ENCODE results near the gene RFX4.
"Not testable (repeated sequence)": the region's sequence is repeated elsewhere in the genome, so short reads cannot be mapped to it uniquely, and the experiment has no call there.

RFX4 gene

DNA sequence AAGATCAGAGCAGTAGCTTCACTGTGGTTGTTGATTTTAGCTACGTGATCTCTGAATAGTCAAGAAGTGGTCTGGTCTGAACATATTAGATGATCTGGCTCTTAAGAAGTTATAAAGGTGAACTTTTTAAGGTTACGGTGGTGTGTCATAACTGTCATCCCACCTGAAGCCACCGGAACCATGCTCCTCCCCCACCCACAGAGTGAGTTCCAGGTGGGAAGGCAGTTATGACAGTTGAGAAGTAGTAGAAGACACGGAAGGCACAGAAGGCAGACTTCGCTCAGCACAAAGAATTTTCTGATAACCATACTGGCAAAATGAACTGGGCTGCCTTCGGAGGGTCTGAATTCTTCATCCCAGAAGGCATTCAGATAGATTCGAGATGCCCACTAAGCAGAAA is 101.7 kb downstream of the RFX4 start:
- peaks cover 0 to 2% of the 10 kb centered on the region in 2 donors for H3K27me3 ChIP-seq (ENCODE audit: control insufficient read depth in 2 of 2, insufficient read depth in 2 of 2, low read length in 2 of 2)
- H3K36me3 ChIP-seq (ENCODE audit: control insufficient read depth in 2 of 2, insufficient read depth in 2 of 2, low read length in 2 of 2), result no peaks in the 10 kb centered on the region
- no peak overlapping the region for H3K9ac ChIP-seq (ENCODE audit: low read depth in 1 of 2, low read length in 2 of 2)
- no peak overlapping the region for H3K27ac ChIP-seq (ENCODE audit: low read depth in 2 of 2, low read length in 2 of 2)
- no peaks in the 10 kb centered on the region for H3K4me1 ChIP-seq (ENCODE audit: control insufficient read depth in 2 of 2, insufficient read depth in 2 of 2, low read length in 2 of 2)
- H3K9me3 ChIP-seq (ENCODE audit: control insufficient read depth in 2 of 2, low read length in 2 of 2), result no peaks in the 10 kb centered on the region
- H3K4me3 ChIP-seq (ENCODE audit: low read length in 2 of 2), result no peak overlapping the region

DNA sequence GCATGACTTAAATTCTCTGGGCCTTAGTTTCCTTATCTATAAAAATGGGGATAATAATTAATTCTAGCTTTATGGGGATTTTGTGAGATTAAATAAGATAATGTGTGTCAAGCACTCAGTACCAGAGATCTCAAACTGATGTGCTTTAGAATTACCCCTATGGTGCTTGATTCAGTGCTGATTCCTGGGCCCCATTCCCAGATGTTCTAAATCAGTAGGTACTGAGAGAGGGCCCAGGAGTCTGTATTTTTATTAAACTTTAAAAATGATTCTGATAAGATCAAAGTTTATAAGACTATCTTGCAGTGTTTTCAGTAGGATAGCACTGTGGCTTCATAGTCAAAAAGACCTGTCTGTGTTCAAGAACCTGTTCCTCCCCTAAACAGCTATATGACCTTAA is 102.6 kb downstream of the RFX4 start:
- H3K4me3 ChIP-seq (ENCODE audit: low read length in 2 of 2), result no peak overlapping the region
- H3K36me3 ChIP-seq (ENCODE audit: control insufficient read depth in 2 of 2, insufficient read depth in 2 of 2, low read length in 2 of 2), result no peaks in the 10 kb centered on the region
- no peak overlapping the region for H3K27ac ChIP-seq (ENCODE audit: low read depth in 2 of 2, low read length in 2 of 2)
- H3K9me3 ChIP-seq (ENCODE audit: control insufficient read depth in 2 of 2, low read length in 2 of 2), result no peaks in the 10 kb centered on the region
- peaks cover 0 to 2% of the 10 kb centered on the region in 2 donors for H3K27me3 ChIP-seq (ENCODE audit: control insufficient read depth in 2 of 2, insufficient read depth in 2 of 2, low read length in 2 of 2)
- no peak overlapping the region for H3K9ac ChIP-seq (ENCODE audit: low read depth in 1 of 2, low read length in 2 of 2)
- H3K4me1 ChIP-seq (ENCODE audit: control insufficient read depth in 2 of 2, insufficient read depth in 2 of 2, low read length in 2 of 2), result no peaks in the 10 kb centered on the region

DNA sequence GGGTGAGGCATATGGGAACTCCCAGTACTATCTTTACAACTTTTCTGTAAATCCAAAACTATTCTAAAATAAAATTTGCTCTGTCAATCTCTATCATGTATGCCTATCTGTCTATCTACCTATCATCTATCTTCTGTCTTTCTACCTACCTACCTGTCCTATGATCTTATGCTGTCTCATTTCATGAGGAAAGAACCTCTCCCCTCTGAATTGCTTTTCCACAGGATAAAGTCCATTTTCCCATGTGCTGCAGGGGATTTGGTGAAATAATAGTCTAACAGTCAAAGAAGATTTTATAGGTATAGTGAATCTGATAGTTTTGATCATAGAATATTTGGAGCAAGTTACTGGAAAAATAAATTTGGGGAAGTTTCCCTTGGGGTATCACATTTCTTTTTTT is 104.9 kb downstream of the RFX4 start:
- Histone ChIP-seq H3K27me3 (ENCODE audit: control insufficient read depth in 2 of 2, insufficient read depth in 2 of 2, low read length in 2 of 2) (peaks cover 0 to 2% of the 10 kb centered on the region in 2 donors), H3K9ac (ENCODE audit: low read depth in 1 of 2, low read length in 2 of 2) (no peak overlapping the region), H3K4me1 (ENCODE audit: control insufficient read depth in 2 of 2, insufficient read depth in 2 of 2, low read length in 2 of 2) (no peaks in the 10 kb centered on the region), H3K9me3 (ENCODE audit: control insufficient read depth in 2 of 2, low read length in 2 of 2) (no peaks in the 10 kb centered on the region), H3K4me3 (ENCODE audit: low read length in 2 of 2) (no peak overlapping the region), H3K27ac (ENCODE audit: low read depth in 2 of 2, low read length in 2 of 2) (no peak overlapping the region), H3K36me3 (ENCODE audit: control insufficient read depth in 2 of 2, insufficient read depth in 2 of 2, low read length in 2 of 2) (no peaks in the 10 kb centered on the region)

DNA sequence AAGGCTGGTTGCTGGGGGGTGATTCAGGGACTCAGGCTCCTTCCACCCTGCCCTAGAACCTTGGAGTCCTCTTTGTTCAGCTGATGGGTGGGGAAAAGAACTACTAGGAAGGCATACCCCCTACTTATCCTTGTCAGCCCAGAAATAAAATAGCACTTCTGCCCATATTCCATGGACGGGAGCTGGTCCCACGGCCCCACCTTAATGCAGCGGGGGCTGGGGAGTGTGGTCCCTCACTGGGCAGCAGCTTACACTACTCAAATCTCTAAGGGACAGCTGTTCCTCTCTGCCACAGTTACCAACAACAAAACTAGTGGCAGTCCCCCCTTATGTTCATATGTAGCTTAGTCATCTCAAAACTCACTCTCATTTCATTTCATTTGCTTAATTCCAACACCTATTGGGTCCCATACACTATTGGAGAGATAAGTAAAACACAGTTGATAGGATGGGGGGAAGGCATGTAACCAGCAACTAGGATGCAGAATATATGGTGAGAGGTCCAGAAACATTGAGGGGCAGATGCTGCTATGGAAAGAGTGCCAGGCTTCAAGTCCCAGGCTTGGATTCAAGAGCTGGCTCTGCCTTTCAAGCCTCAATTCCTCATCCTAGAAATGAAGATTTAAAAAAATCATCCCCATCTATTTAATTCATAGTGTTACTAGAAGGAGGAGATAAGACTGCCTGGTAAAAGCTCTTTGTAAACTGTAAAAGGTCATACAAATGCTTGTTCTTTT is 107.9 kb downstream of the RFX4 start:
- no peak overlapping the region for H3K27ac ChIP-seq (ENCODE audit: low read depth in 2 of 2, low read length in 2 of 2)
- H3K36me3 ChIP-seq (ENCODE audit: control insufficient read depth in 2 of 2, insufficient read depth in 2 of 2, low read length in 2 of 2), result no peaks in the 10 kb centered on the region
- H3K27me3 ChIP-seq (ENCODE audit: control insufficient read depth in 2 of 2, insufficient read depth in 2 of 2, low read length in 2 of 2), result peaks cover 0 to 2% of the 10 kb centered on the region in 2 donors
- H3K4me1 ChIP-seq (ENCODE audit: control insufficient read depth in 2 of 2, insufficient read depth in 2 of 2, low read length in 2 of 2), result no peaks in the 10 kb centered on the region
- no peak overlapping the region for H3K4me3 ChIP-seq (ENCODE audit: low read length in 2 of 2)
- H3K9me3 ChIP-seq (ENCODE audit: control insufficient read depth in 2 of 2, low read length in 2 of 2), result no peaks in the 10 kb centered on the region
- no peak overlapping the region for H3K9ac ChIP-seq (ENCODE audit: low read depth in 1 of 2, low read length in 2 of 2)

DNA sequence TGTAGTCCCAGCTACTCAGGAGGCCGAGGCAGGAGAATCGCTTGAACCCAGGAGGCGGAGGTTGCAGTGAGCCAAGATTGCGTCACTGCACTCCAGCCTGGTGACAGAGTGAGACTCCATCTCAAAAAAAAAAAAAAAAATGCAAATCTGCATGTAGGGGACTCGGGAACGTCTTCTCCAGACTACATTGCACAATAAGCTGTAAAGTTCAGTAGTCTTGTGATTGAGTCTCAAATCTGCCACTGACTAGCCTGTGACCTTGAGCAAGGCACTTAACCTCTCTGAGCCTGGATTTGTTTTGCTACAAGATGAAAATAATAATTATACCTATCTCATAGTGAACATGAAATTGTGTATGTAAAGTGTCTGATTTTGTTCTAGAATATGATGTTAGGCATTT is 109.2 kb downstream of the RFX4 start:
- not testable (repeated sequence) for H3K27me3 ChIP-seq (ENCODE audit: control insufficient read depth in 2 of 2, insufficient read depth in 2 of 2, low read length in 2 of 2); H3K9me3 ChIP-seq (ENCODE audit: control insufficient read depth in 2 of 2, low read length in 2 of 2); H3K27ac ChIP-seq (ENCODE audit: low read depth in 2 of 2, low read length in 2 of 2)

DNA sequence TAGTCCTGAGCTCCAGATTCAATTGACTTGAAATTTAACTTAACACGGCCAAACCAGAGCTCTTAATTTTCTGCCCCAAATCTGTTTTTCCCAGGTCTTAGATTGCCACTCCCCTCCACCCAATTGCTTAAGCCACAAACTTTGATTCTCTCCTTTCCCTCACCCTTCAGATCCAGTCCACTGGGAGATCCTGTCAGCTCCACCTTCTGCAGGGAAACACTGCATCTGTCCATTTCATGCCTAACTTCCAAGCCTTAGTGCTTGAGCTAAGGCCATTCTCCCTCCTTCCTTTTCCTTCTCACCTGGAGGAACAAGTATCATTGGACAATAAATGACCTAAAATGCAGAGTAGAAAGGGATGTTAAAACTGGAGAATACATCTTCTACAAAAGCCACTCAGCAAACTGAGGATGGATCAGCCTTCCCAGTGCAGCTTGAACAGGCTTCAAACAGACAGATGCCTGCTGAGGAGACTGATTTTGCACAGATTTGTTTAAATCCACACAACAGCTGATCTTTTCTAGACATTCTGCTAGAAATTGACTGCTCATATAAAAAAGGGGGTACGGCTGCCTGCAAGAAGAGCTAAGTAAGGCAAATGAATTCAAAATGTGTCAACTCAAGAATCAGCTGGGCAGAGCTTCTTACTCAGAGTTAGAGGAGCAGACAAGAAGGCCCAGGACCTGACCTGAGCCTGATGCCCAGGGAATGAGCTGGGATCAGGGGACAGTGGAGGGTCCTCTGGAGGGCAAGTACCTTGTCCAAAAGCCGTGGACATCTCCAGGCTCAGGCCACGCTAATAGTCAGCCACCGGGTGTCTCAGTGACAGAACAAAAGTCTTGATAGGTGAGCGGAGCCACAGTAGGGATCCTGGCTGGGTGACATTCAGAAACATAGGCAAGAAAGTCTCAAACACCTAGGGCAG is 110.4 kb downstream of the RFX4 start:
- H3K9me3 ChIP-seq (ENCODE audit: control insufficient read depth in 2 of 2, low read length in 2 of 2), result no peaks in the 10 kb centered on the region

More for the DNA sequence above, 109.2 kb downstream of the RFX4 start:
- not testable (repeated sequence) for H3K9ac ChIP-seq (ENCODE audit: low read depth in 1 of 2, low read length in 2 of 2); H3K36me3 ChIP-seq (ENCODE audit: control insufficient read depth in 2 of 2, insufficient read depth in 2 of 2, low read length in 2 of 2); H3K4me1 ChIP-seq (ENCODE audit: control insufficient read depth in 2 of 2, insufficient read depth in 2 of 2, low read length in 2 of 2); H3K4me3 ChIP-seq (ENCODE audit: low read length in 2 of 2)

DNA sequence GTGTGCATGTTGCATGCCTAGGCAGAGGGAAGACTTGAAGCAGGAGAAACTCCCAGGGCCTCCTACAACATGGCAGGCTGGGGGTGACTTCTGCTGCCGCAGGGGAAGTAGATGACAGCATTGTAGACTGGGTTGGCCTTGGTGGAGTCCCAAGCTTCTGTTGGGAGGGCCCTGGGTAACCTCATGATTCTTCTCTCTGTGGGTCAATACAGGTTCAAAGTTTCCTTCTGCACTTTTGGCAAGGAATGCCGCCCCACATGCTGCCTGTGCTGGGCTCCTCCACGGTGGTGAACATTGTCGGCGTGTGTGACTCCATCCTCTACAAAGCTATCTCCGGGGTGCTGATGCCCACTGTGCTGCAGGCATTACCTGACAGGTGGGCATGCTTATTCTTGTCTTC is 113.3 kb downstream of the RFX4 start:
- Histone ChIP-seq H3K36me3 (ENCODE audit: control insufficient read depth in 2 of 2, insufficient read depth in 2 of 2, low read length in 2 of 2) (no peaks in the 10 kb centered on the region), H3K27ac (ENCODE audit: low read depth in 2 of 2, low read length in 2 of 2) (no peak overlapping the region), H3K4me3 (ENCODE audit: low read length in 2 of 2) (no peak overlapping the region), H3K9me3 (ENCODE audit: control insufficient read depth in 2 of 2, low read length in 2 of 2) (no peaks in the 10 kb centered on the region), H3K4me1 (ENCODE audit: control insufficient read depth in 2 of 2, insufficient read depth in 2 of 2, low read length in 2 of 2) (no peaks in the 10 kb centered on the region), H3K27me3 (ENCODE audit: control insufficient read depth in 2 of 2, insufficient read depth in 2 of 2, low read length in 2 of 2) (no peaks in the 10 kb centered on the region), H3K9ac (ENCODE audit: low read depth in 1 of 2, low read length in 2 of 2) (no peak overlapping the region)

More for the DNA sequence above, 110.4 kb downstream of the RFX4 start:
- H3K36me3 ChIP-seq (ENCODE audit: control insufficient read depth in 2 of 2, insufficient read depth in 2 of 2, low read length in 2 of 2), result no peaks in the 10 kb centered on the region
- H3K4me3 ChIP-seq (ENCODE audit: low read length in 2 of 2), result no peak overlapping the region
- H3K4me1 ChIP-seq (ENCODE audit: control insufficient read depth in 2 of 2, insufficient read depth in 2 of 2, low read length in 2 of 2), result no peaks in the 10 kb centered on the region
- peaks cover 0 to 2% of the 10 kb centered on the region in 2 donors for H3K27me3 ChIP-seq (ENCODE audit: control insufficient read depth in 2 of 2, insufficient read depth in 2 of 2, low read length in 2 of 2)
- no peak overlapping the region for H3K9ac ChIP-seq (ENCODE audit: low read depth in 1 of 2, low read length in 2 of 2)
- no peak overlapping the region for H3K27ac ChIP-seq (ENCODE audit: low read depth in 2 of 2, low read length in 2 of 2)

DNA sequence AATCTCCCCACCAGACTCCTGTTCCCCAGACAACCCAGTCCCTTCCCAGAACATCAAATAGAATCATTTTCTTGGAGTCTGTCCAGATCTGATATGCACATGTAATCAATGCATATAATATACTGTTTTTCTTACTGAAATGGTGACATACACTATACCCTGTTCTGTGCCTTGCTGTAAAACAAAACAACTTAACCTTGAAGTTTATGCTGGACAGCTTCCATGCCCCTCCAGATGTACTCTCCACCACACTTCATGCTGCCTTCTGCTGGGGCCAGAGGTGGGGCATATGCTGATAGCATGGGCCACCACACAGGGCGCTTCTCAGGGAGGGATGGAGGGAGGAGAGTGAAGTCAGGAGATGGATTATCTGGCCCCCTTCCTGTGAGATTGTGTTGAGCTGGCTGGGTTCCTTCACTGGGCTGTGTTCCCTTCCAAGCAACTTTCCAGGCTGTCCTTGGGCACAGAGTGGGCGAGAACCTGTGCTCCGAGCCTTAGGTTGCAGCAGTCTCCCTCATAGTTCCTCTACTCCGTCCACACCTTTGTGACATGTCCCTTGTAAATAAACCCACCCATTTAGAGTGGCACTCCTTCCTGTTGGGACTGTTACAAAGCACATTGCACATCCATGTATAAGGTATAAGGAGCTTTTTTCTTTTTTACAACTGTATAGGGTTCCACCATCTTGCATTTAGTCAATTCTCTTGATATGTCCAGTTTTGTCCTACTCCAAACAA is 114.0 kb downstream of the RFX4 start:
- Histone ChIP-seq H3K4me3 (ENCODE audit: low read length in 2 of 2) (no peak overlapping the region), H3K4me1 (ENCODE audit: control insufficient read depth in 2 of 2, insufficient read depth in 2 of 2, low read length in 2 of 2) (no peaks in the 10 kb centered on the region), H3K36me3 (ENCODE audit: control insufficient read depth in 2 of 2, insufficient read depth in 2 of 2, low read length in 2 of 2) (no peaks in the 10 kb centered on the region), H3K9me3 (ENCODE audit: control insufficient read depth in 2 of 2, low read length in 2 of 2) (no peaks in the 10 kb centered on the region), H3K27me3 (ENCODE audit: control insufficient read depth in 2 of 2, insufficient read depth in 2 of 2, low read length in 2 of 2) (no peaks in the 10 kb centered on the region), H3K27ac (ENCODE audit: low read depth in 2 of 2, low read length in 2 of 2) (no peak overlapping the region), H3K9ac (ENCODE audit: low read depth in 1 of 2, low read length in 2 of 2) (no peak overlapping the region)

DNA sequence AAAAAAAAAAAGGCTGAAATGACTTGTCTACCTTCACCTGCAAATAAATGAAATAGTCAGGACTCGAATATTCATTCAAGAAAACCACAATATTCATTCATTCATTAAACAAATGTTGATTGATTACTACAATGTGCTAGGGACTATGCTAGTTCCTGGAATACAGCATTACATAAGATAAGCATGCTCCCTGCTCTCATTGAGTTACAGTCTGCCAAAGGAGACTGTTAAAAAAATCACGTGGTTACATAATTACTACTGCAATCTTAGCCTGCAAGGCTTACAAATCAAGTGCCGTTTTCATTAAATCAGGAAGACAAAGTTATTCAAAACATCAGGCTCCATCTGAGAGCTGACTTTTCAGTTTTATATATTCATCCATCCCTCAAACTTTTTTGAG is 121.3 kb downstream of the RFX4 start:
- Histone ChIP-seq H3K27ac (ENCODE audit: low read depth in 2 of 2, low read length in 2 of 2) (no peak overlapping the region), H3K9ac (ENCODE audit: low read depth in 1 of 2, low read length in 2 of 2) (no peak overlapping the region), H3K36me3 (ENCODE audit: control insufficient read depth in 2 of 2, insufficient read depth in 2 of 2, low read length in 2 of 2) (no peaks in the 10 kb centered on the region), H3K4me3 (ENCODE audit: low read length in 2 of 2) (no peak overlapping the region), H3K9me3 (ENCODE audit: control insufficient read depth in 2 of 2, low read length in 2 of 2) (peaks cover 0 to 3% of the 10 kb centered on the region in 2 donors), H3K4me1 (ENCODE audit: control insufficient read depth in 2 of 2, insufficient read depth in 2 of 2, low read length in 2 of 2) (no peaks in the 10 kb centered on the region), H3K27me3 (ENCODE audit: control insufficient read depth in 2 of 2, insufficient read depth in 2 of 2, low read length in 2 of 2) (no peaks in the 10 kb centered on the region)

DNA sequence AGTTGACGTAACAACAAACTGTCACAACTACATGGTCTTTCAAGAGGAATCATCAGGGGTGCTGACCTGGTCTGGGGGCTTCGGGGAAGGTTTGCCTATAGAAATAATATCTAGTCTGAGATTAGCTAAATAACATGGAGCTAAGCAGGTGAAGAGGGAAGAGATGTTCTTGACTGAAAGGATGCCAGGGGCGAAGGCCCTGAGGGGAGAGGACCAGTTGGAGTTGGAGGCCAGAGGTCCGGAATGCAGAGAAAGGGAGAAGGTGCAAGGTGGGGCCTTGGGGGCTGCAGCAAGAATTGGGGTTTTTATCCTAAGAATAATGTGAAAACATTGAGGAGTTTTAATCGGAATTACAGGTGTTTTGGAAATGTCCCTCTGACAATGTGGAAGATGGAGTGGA is 123.2 kb downstream of the RFX4 start:
- Histone ChIP-seq H3K4me3 (ENCODE audit: low read length in 2 of 2) (no peak overlapping the region), H3K36me3 (ENCODE audit: control insufficient read depth in 2 of 2, insufficient read depth in 2 of 2, low read length in 2 of 2) (no peaks in the 10 kb centered on the region), H3K9me3 (ENCODE audit: control insufficient read depth in 2 of 2, low read length in 2 of 2) (peaks cover 0 to 3% of the 10 kb centered on the region in 2 donors), H3K4me1 (ENCODE audit: control insufficient read depth in 2 of 2, insufficient read depth in 2 of 2, low read length in 2 of 2) (no peaks in the 10 kb centered on the region), H3K27me3 (ENCODE audit: control insufficient read depth in 2 of 2, insufficient read depth in 2 of 2, low read length in 2 of 2) (no peaks in the 10 kb centered on the region), H3K27ac (ENCODE audit: low read depth in 2 of 2, low read length in 2 of 2) (no peak overlapping the region), H3K9ac (ENCODE audit: low read depth in 1 of 2, low read length in 2 of 2) (no peak overlapping the region)
